Activated CD4-positive, alpha-beta T cell treated with anti-CD3 and anti-CD28 coated beads for 36 hours (primary cell): Measurements from ENCODE around the gene XPO6. TPM values are rescaled to one million over a fixed set of nuclear protein-coding genes. Genes with fewer than 3 reads are reported as not detected.
A peak's percentile ranks its signal among the peaks of the same experiment; 100 is the strongest.

Source experiments
- ATAC-seq: fragments of 200-7000 bp; cut with Tn5 transposase; one replicate; pipeline ENCODE4 v1.10.0; 2021; ENCODE audit warnings: mild to moderate bottlenecking, moderate library complexity
- CTCF ChIA-PET: fragments of 350-600 bp; sonication (Branson Sonifier 250); formaldehyde crosslinking; loops from one replicate; lab custom pipeline; 2021; ENCODE audit warnings: antibody characterized with exemption; lab: Charles Lee
- POLR2A ChIA-PET: fragments of 350-600 bp; sonication (Branson Sonifier 250); formaldehyde crosslinking; loops from one replicate; lab custom pipeline; 2021; ENCODE audit warnings: antibody characterized with exemption, inconsistent platforms; lab: Charles Lee
- DNase-seq: peaks from one replicate; pipeline ENCODE4 v3.0.0-alpha.2; 2020
- H3K27ac Mint-ChIP-seq: one replicate; pipeline ENCODE4 v1.8.0; 2021; ENCODE audit warnings: mixed read lengths
- H3K27me3 Mint-ChIP-seq: one replicate; pipeline ENCODE4 v1.8.0; 2021; ENCODE audit warnings: mixed read lengths
- H3K36me3 Mint-ChIP-seq: one replicate; pipeline ENCODE4 v1.8.0; 2021; ENCODE audit warnings: low read depth, mixed read lengths
- H3K4me1 Mint-ChIP-seq: one replicate; pipeline ENCODE4 v1.8.0; 2021; ENCODE audit warnings: mixed read lengths
- H3K4me3 Mint-ChIP-seq: one replicate; pipeline ENCODE4 v1.8.0; 2021; ENCODE audit warnings: mild to moderate bottlenecking, moderate library complexity, mixed read lengths
- H3K9me3 Mint-ChIP-seq: one replicate; pipeline ENCODE4 v1.8.0; 2021; ENCODE audit warnings: low read depth, mixed read lengths
- intact Hi-C, 2 experiments: fragments of 100-400 bp; cut with DNase I in 1 of 2; cut with micrococcal nuclease in 1 of 2; formaldehyde crosslinking; loops; one replicate each; pipeline versions ENCODE4 v1.14.2 to v1.15.1; 2022 to 2024; cut with DNase I, micrococcal nuclease
- total RNA-seq, 2 experiments: library from RNA; stranded (reverse); gene quantifications; one replicate each; pipeline ENCODE4 v1.2.3, GENCODE V29; 2021

The XPO6 gene
- total RNA-seq, 2 experiments from 2014 or later = 241 to 368 TPM

DNA sequence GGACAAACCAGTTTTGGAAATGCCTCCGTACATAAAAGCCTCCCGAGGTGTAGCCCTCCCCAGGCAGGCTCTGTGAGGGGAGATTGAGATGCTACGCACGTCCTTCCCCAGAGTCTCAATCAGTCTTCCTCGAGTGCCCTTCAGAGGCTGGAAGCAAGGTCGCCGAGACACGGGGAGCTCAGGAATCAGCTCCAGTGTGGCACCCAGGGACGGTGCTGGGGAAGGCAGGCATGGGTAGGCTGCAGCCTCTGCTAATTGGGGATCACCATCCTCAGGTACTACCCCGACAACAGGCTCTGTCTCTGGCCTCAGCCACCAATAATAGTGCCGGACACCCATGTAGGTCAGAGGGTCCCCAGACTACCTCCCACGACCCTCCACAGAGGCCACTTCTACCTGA, 120.1 kb downstream of the XPO6 start:
- no peaks in the 10 kb centered on the region for H3K27me3 Mint-ChIP-seq
- intact Hi-C loops = no loop called here
- DNase-seq = no peak
- no peak overlapping the region for H3K4me3 Mint-ChIP-seq
- ATAC-seq = no peak
- H3K36me3 Mint-ChIP-seq = peaks cover 3% of the 10 kb centered on the region
- POLR2A ChIA-PET = no interaction called here
- no peaks in the 10 kb centered on the region for H3K9me3 Mint-ChIP-seq
- no peak overlapping the region for H3K27ac Mint-ChIP-seq
- CTCF ChIA-PET = no interaction called here
- H3K4me1 Mint-ChIP-seq = no peaks in the 10 kb centered on the region

- H3K27me3 Mint-ChIP-seq = no peaks in the 10 kb centered on the region
- H3K27ac Mint-ChIP-seq = no peak overlapping the region
- ChIA-PET CTCF (interaction anchor here (1.2 kb wide), 1 partner anchor 19 kb away, joined by 4 read pairs; no protein-coding TSS in a partner anchor), POLR2A (no interaction called here)
- ATAC-seq (no peak), DNase-seq (peak; percentile 28)
- H3K4me1 Mint-ChIP-seq = no peaks in the 10 kb centered on the region
- H3K36me3 Mint-ChIP-seq = no peaks in the 10 kb centered on the region
- no peak overlapping the region for H3K4me3 Mint-ChIP-seq
- intact Hi-C loops = no loop called here
- no peaks in the 10 kb centered on the region for H3K9me3 Mint-ChIP-seq
Observed at GRCh38 chr16:28090646-28091377, 121.0 kb downstream of the XPO6 start.

GRCh38 chr16:28089992-28090365, 121.8 kb downstream of the XPO6 start:
- H3K27ac Mint-ChIP-seq = no peak overlapping the region
- H3K4me3 Mint-ChIP-seq = no peak overlapping the region

DNA sequence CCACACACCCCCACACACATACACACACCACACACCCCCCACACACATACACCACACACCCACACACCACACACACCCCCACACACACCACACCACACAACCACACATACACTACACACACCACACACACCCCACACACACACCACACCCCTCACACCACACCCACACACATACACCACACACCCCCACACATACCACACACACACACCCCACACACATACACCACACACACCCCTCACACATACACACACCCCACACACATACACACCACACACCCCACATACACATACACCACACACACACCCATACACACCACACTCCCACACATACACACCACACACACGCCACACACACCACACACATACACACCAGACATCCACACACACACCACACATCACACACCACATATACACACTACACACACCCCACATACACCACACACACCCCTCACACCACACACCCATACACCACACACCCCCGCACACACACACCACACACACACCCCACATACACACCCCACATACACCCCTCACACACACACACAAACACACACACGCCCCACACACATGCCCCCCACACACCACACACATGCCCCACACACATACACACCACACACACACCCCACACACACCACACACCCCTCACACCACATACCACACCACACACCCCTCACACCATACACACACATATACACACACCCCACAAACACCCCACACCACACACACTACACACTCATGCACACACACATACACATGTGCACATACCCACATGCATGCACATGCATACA, 122.4 kb downstream of the XPO6 start:
- no peaks in the 10 kb centered on the region for H3K9me3 Mint-ChIP-seq
- CTCF ChIA-PET = interaction anchor here (1.2 kb wide), 1 partner anchor 18 kb away, joined by 4 read pairs; no protein-coding TSS in a partner anchor
- peak; percentile 24 for ATAC-seq
- H3K4me1 Mint-ChIP-seq = no peaks in the 10 kb centered on the region
- POLR2A ChIA-PET = no interaction called here
- H3K27me3 Mint-ChIP-seq = no peaks in the 10 kb centered on the region
- H3K36me3 Mint-ChIP-seq = no peaks in the 10 kb centered on the region
- intact Hi-C loops = no loop called here
- no peak for DNase-seq
- no peak overlapping the region for H3K4me3 Mint-ChIP-seq
- no peak overlapping the region for H3K27ac Mint-ChIP-seq

More at GRCh38 chr16:28089992-28090365, 121.8 kb downstream of the XPO6 start:
- ChIA-PET CTCF (interaction anchor here (1.2 kb wide), 1 partner anchor 18 kb away, joined by 4 read pairs; no protein-coding TSS in a partner anchor), POLR2A (no interaction called here)
- DNase-seq (no peak), ATAC-seq (no peak)
- intact Hi-C loops = no loop called here
- Mint-ChIP-seq H3K27me3 (no peaks in the 10 kb centered on the region), H3K4me1 (no peaks in the 10 kb centered on the region), H3K36me3 (no peaks in the 10 kb centered on the region), H3K9me3 (no peaks in the 10 kb centered on the region)

- no peaks in the 10 kb centered on the region for H3K36me3 Mint-ChIP-seq
Observed at GRCh38 chr16:28087675-28088300, 124.0 kb downstream of the XPO6 start.

DNA sequence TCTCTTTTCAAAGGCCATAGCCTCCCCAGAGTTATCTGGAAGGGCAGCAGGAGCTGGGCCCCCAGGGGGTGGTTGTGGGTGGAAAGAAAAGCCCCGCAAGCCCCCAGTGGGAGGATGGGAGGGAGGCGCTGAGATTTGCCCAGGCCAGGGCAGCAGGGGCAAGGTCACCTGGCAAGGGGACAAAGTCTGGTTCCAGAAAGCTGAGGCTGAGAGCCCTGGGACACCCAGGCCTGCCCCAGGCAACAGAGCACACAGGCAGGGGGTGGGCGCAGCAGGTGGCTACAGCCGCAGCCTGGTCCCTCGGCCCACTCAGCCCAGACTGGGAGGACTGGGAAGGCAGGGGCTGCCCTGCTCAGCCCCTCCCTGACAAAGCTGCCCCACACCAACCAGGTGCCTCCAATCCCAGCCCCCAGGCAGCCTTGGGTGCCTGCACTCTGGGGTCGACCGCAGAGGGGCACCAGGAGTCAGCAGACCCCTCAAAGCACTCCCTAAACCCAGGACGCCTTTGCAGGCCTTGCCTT, 124.6 kb downstream of the XPO6 start:
- H3K27ac Mint-ChIP-seq = no peak overlapping the region
- no peak for ATAC-seq
- no peaks in the 10 kb centered on the region for H3K36me3 Mint-ChIP-seq
- H3K4me1 Mint-ChIP-seq = no peaks in the 10 kb centered on the region
- ChIA-PET POLR2A (no interaction called here), CTCF (no interaction called here)
- H3K9me3 Mint-ChIP-seq = no peaks in the 10 kb centered on the region
- DNase-seq = no peak
- intact Hi-C loops = no loop called here
- H3K4me3 Mint-ChIP-seq = no peak overlapping the region
- no peaks in the 10 kb centered on the region for H3K27me3 Mint-ChIP-seq

More at GRCh38 chr16:28087675-28088300, 124.0 kb downstream of the XPO6 start:
- CTCF ChIA-PET = interaction anchor here (0.7 kb wide), 1 partner anchor 17 kb away, joined by 3 read pairs; no protein-coding TSS in a partner anchor
- H3K4me3 Mint-ChIP-seq = no peak overlapping the region
- no peaks in the 10 kb centered on the region for H3K27me3 Mint-ChIP-seq
- no peaks in the 10 kb centered on the region for H3K9me3 Mint-ChIP-seq
- no peak overlapping the region for H3K27ac Mint-ChIP-seq
- intact Hi-C loops = no loop called here
- DNase-seq = peak; percentile 17
- peak; percentile 21 for ATAC-seq
- H3K4me1 Mint-ChIP-seq = no peaks in the 10 kb centered on the region
- POLR2A ChIA-PET = no interaction called here

DNA sequence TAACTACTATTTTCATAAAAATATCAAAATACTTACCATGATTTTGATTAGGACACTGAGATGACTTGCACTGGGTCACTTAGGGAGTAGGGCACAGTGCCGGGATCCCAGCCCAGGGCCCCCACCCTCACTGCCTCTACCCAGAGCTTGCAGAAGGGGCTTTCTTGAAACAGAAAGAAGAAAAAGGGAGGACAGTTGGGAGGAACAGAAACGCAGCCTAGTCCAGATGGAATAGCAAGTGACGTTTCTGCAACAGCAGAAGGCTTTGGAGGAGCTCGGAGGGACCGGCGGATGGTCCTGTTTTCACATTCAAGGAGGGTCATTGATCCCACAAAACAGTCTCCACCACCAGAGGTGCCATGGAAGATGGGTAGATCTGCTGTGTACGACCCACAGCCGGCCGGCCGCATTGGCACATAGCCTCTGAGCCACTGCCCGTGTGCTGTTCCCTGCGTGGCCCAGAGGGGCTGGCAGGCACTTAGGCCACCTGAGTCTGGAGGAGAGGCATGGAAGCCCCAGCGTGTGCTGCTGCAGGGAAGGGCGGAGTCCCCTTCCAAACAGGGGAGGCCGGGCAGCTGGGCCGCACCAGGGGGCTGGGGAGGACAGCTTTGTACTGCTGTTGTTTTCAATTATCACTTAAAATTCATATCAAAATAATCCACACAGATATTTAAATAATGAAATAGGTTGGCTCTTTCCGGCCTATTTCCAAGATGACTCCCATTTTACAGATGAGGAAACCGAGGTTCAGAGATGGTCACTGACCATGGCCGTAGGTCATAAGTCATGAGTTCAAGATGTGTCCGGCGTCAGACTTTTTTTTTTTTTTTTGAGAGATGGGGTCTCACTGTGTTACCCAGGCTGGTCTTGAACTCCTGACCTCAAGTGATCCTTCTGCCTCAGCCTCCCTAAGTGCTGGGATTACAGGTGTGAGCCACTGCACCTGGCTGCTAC, 125.3 kb downstream of the XPO6 start:
- DNase-seq = no peak
- CTCF ChIA-PET = no interaction called here

DNA sequence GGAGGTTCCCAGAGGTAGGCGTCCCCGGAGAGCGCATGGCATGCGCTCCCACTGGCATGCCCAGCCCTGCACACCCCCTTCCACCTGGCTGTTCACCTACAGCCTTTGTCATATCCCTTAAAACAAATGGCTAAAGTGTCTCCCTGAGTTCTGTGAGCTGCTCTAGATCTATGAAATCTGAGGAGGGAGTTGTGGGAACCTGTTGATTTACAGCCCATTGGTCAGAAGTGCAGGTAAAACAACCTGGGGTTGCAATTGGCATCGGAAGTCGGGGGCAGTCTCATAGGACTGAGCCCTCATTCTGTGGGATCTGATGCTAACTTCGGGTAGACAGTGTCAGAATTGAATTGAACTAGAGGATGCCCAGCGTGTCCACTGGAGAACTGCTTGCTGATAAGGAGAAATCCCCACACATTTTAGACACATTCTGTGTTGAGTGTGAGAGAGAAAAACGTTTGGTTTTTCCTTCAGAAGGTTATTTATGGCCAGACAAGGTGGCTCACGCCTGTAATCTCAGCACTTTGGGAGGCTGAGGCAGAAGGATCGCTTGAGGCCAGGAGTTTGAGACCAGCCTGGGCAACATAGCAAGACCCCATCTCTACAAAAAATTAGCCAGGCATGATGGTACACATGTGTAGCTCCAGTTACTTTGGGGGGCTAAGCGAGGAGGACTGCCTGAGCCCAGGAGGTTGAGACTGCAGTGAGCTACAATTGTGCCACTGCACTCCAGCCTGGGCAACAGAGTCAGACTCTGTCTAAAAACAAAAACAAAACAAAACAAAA, 126.2 kb downstream of the XPO6 start:
- no peak for ATAC-seq
- Mint-ChIP-seq H3K27ac (no peak overlapping the region), H3K4me1 (no peaks in the 10 kb centered on the region), H3K4me3 (no peak overlapping the region), H3K27me3 (no peaks in the 10 kb centered on the region), H3K36me3 (no peaks in the 10 kb centered on the region), H3K9me3 (no peaks in the 10 kb centered on the region)
- ChIA-PET CTCF (interaction anchor here (0.6 kb wide), 1 partner anchor 35 kb away, joined by 3 read pairs; no protein-coding TSS in a partner anchor), POLR2A (no interaction called here)
- intact Hi-C loops = no loop called here
- no peak for DNase-seq

More for the DNA sequence above, 125.3 kb downstream of the XPO6 start:
- no peak for ATAC-seq
- no peaks in the 10 kb centered on the region for H3K4me1 Mint-ChIP-seq
- intact Hi-C loops = no loop called here
- no peak overlapping the region for H3K27ac Mint-ChIP-seq
- no peak overlapping the region for H3K4me3 Mint-ChIP-seq
- H3K36me3 Mint-ChIP-seq = no peaks in the 10 kb centered on the region
- H3K9me3 Mint-ChIP-seq = no peaks in the 10 kb centered on the region
- H3K27me3 Mint-ChIP-seq = no peaks in the 10 kb centered on the region
- POLR2A ChIA-PET = no interaction called here

- no peaks in the 10 kb centered on the region for H3K4me1 Mint-ChIP-seq
- H3K27ac Mint-ChIP-seq = no peak overlapping the region
- intact Hi-C loops = no loop called here
- no peaks in the 10 kb centered on the region for H3K9me3 Mint-ChIP-seq
- H3K4me3 Mint-ChIP-seq = no peak overlapping the region
- no peak for ATAC-seq
- no peaks in the 10 kb centered on the region for H3K36me3 Mint-ChIP-seq
- DNase-seq = no peak
- ChIA-PET CTCF (interaction anchor here (0.7 kb wide), 1 partner anchor 14 kb away, joined by 3 read pairs; no protein-coding TSS in a partner anchor), POLR2A (no interaction called here)
- H3K27me3 Mint-ChIP-seq = no peaks in the 10 kb centered on the region
Observed at GRCh38 chr16:28084209-28084608, 127.6 kb downstream of the XPO6 start.

DNA sequence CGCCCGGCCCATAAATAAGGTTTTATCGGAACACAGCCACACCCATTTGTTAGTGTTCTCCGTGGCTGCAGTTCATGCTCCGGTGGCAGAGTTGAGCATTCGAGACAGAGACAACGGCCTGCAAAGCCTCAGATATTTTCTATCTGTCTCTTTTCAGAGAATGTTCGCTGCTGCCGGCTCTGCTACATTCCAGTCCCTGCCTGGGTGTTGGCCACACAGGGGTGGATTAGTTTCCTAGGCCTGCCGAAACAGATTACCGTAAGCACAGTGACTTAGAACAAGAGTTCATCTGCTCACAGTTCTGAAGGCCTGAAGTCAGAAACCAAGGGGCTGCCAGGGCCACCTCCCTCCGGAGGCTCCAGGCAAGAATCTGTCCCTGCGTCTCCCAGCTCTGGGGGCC, 129.1 kb downstream of the XPO6 start:
- Mint-ChIP-seq H3K9me3 (no peaks in the 10 kb centered on the region), H3K27ac (no peak overlapping the region), H3K36me3 (no peaks in the 10 kb centered on the region), H3K27me3 (no peaks in the 10 kb centered on the region), H3K4me1 (no peaks in the 10 kb centered on the region), H3K4me3 (no peak overlapping the region)
- CTCF ChIA-PET = interaction anchor here (0.8 kb wide), 1 partner anchor 11 kb away, joined by 6 read pairs; no protein-coding TSS in a partner anchor
- POLR2A ChIA-PET = no interaction called here
- DNase-seq = no peak
- no peak for ATAC-seq
- intact Hi-C loops = no loop called here
